ENCODE measurements around the gene MYOCD.

GRCh38 chr17:12744298-12744697, 78.6 kb downstream of the MYOCD start:
- TF ChIP-seq, protein P1, sequence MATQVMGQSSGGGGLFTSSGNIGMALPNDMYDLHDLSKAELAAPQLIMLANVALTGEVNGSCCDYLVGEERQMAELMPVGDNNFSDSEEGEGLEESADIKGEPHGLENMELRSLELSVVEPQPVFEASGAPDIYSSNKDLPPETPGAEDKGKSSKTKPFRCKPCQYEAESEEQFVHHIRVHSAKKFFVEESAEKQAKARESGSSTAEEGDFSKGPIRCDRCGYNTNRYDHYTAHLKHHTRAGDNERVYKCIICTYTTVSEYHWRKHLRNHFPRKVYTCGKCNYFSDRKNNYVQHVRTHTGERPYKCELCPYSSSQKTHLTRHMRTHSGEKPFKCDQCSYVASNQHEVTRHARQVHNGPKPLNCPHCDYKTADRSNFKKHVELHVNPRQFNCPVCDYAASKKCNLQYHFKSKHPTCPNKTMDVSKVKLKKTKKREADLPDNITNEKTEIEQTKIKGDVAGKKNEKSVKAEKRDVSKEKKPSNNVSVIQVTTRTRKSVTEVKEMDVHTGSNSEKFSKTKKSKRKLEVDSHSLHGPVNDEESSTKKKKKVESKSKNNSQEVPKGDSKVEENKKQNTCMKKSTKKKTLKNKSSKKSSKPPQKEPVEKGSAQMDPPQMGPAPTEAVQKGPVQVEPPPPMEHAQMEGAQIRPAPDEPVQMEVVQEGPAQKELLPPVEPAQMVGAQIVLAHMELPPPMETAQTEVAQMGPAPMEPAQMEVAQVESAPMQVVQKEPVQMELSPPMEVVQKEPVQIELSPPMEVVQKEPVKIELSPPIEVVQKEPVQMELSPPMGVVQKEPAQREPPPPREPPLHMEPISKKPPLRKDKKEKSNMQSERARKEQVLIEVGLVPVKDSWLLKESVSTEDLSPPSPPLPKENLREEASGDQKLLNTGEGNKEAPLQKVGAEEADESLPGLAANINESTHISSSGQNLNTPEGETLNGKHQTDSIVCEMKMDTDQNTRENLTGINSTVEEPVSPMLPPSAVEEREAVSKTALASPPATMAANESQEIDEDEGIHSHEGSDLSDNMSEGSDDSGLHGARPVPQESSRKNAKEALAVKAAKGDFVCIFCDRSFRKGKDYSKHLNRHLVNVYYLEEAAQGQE (IDR thresholded peaks at IDR 0.05; ENCODE audit: insufficient read depth in 1 of 2, low read depth in 2 of 2, low read length in 1 of 2) = no peak
- TF ChIP-seq, protein P2, sequence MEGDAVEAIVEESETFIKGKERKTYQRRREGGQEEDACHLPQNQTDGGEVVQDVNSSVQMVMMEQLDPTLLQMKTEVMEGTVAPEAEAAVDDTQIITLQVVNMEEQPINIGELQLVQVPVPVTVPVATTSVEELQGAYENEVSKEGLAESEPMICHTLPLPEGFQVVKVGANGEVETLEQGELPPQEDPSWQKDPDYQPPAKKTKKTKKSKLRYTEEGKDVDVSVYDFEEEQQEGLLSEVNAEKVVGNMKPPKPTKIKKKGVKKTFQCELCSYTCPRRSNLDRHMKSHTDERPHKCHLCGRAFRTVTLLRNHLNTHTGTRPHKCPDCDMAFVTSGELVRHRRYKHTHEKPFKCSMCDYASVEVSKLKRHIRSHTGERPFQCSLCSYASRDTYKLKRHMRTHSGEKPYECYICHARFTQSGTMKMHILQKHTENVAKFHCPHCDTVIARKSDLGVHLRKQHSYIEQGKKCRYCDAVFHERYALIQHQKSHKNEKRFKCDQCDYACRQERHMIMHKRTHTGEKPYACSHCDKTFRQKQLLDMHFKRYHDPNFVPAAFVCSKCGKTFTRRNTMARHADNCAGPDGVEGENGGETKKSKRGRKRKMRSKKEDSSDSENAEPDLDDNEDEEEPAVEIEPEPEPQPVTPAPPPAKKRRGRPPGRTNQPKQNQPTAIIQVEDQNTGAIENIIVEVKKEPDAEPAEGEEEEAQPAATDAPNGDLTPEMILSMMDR (IDR thresholded peaks at IDR 0.05) = no peak
- TF ChIP-seq TCF7L2 (IDR thresholded peaks at IDR 0.05; ENCODE audit: low read depth, low read length) = no peak
- TF ChIP-seq POLR2AphosphoS5 (IDR thresholded peaks at IDR 0.05; ENCODE audit: low read depth, low read length) = no peak

All from Panc1 (cell line).